GM12878 (cell line): ENCODE results near the gene AGAP3. TPM values are rescaled to one million over a fixed set of nuclear protein-coding genes. Genes with fewer than 3 reads are reported as not detected.

Experiments used
- ATAC-seq: fragments of 200-7000 bp; cut with Tn5 transposase; 3 replicates; pipeline ENCODE4 v1.9.1; 2020; ENCODE audit warnings: mild to moderate bottlenecking, moderate library complexity
- BruUV-seq: library from RNA; stranded (reverse); fragments of 400-500 nt; replicated peaks from 2 replicates; lab custom pipeline; 2021; lab: Mats Ljungman, UMichigan
- CTCF ChIA-PET: fragments of 300-600 bp; sonication (Branson Sonifier 250); formaldehyde crosslinking; extraction: SDS; loops from one replicate; lab custom pipeline; 2021; ENCODE audit warnings: inconsistent platforms; lab: Yijun Ruan, JAX
- POLR2A ChIA-PET: fragments of 350-600 bp; formaldehyde crosslinking; extraction: SDS; loops from one replicate; lab custom pipeline; 2021; ENCODE audit warnings: inconsistent platforms; lab: Charles Lee
- RAD21 ChIA-PET: fragments of 300-600 bp; sonication (Branson Sonifier 250); formaldehyde crosslinking; loops from one replicate; lab custom pipeline; 2023; ENCODE audit warnings: antibody characterized with exemption; ENCODE audit not compliant: unreplicated experiment; lab: Charles Lee
- SMC1A ChIA-PET: fragments of 300-600 bp; sonication (Branson Sonifier 250); formaldehyde crosslinking; loops from one replicate; lab custom pipeline; 2023; ENCODE audit not compliant: unreplicated experiment, uncharacterized antibody; lab: Charles Lee
- DNase-seq: peaks from one replicate; pipeline ENCODE4 v3.0.0-alpha.2; 2011; ENCODE audit warnings: low read depth, low spot score
- FAIRE-seq: peaks from 3 replicates; lab custom pipeline; 2011; peaks lifted over from hg19 to GRCh38; lab: Jason Lieb, UNC
- H2AFZ ChIP-seq: 2 replicates; pipeline ENCODE4 v1.6.0; 2011; ENCODE audit warnings: low read depth, low read length, control low read depth; ENCODE audit not compliant: control insufficient read depth
- H3K27ac ChIP-seq: 2 replicates; pipeline ENCODE4 v1.5.1; 2011; ENCODE audit warnings: control low read depth; ENCODE audit not compliant: control insufficient read depth, insufficient read depth
- H3K27me3 ChIP-seq, 2 experiments: replicated peaks in 1 of 2; 2 replicates each; pipeline versions ENCODE4 v1.6.0 to v1.6.1; 2011; ENCODE audit warnings: low read length in 1 of 2; ENCODE audit not compliant: control insufficient read depth in 2 of 2, insufficient read depth in 2 of 2
- H3K36me3 ChIP-seq, 2 experiments: 2 replicates each; pipeline ENCODE4 v1.5.1; 2011; ENCODE audit warnings: low read length in 1 of 2; ENCODE audit not compliant: control insufficient read depth in 2 of 2, insufficient read depth in 2 of 2
- H3K4me1 ChIP-seq: 2 replicates; pipeline ENCODE4 v1.6.1; 2011; ENCODE audit warnings: mild to moderate bottlenecking, low read length, moderate library complexity, mixed read lengths; ENCODE audit not compliant: control insufficient read depth, insufficient read depth
- H3K4me2 ChIP-seq: 2 replicates; pipeline ENCODE4 v1.6.0; 2011; ENCODE audit warnings: control low read depth; ENCODE audit not compliant: control insufficient read depth, insufficient read depth
- H3K4me3 ChIP-seq: fragments of 200-600 bp; sonication (generic); 2 replicates; pipeline ENCODE4 v1.5.1; 2016
- H3K79me2 ChIP-seq: 2 replicates; pipeline ENCODE4 v1.6.0; 2011; ENCODE audit warnings: low read length; ENCODE audit not compliant: control insufficient read depth, insufficient read depth
- H3K9ac ChIP-seq: 2 replicates; pipeline ENCODE4 v1.8.0; 2011; ENCODE audit warnings: low read length, control low read depth, mixed read lengths; ENCODE audit not compliant: control insufficient read depth, insufficient read depth
- H3K9me3 ChIP-seq: replicated peaks from 3 replicates; pipeline ENCODE4 v1.5.1; 2011; ENCODE audit warnings: mild to moderate bottlenecking, low read length; ENCODE audit not compliant: control insufficient read depth, insufficient read depth
- H4K20me1 ChIP-seq: 2 replicates; pipeline ENCODE4 v1.6.0; 2011; ENCODE audit not compliant: control insufficient read depth, insufficient read depth
- CEBPB ChIP-seq, 2 experiments: fragments of 150-350 bp in 1 of 2; IDR thresholded peaks; 2 replicates each; pipeline ENCODE4 v1.6.1; 2012 to 2014; ENCODE audit warnings: low read depth in 2 of 2, low read length in 2 of 2, borderline replicate concordance in 1 of 2, inconsistent platforms in 1 of 2
- FOXM1 ChIP-seq: IDR thresholded peaks from 2 replicates; pipeline ENCODE4 v1.6.1; 2012; ENCODE audit warnings: low read depth, mild to moderate bottlenecking, inconsistent platforms, low read length, moderate library complexity
- IRF4 ChIP-seq: IDR thresholded peaks from 2 replicates; pipeline ENCODE4 v1.6.1; 2011; ENCODE audit warnings: low read depth, low read length
- MTA2 ChIP-seq: fragments of 450-650 bp; IDR thresholded peaks from 2 replicates; pipeline ENCODE4 v1.6.1; 2016; ENCODE audit warnings: low read depth, mild to moderate bottlenecking, moderate library complexity
- MYC ChIP-seq: IDR thresholded peaks from 2 replicates; pipeline ENCODE4 v1.6.1; 2011; ENCODE audit warnings: mild to moderate bottlenecking, low read length, moderate library complexity, inconsistent platforms; ENCODE audit not compliant: insufficient read depth, insufficient replicate concordance, insufficient read length, severe bottlenecking
- NFYA ChIP-seq: IDR thresholded peaks from 2 replicates; pipeline ENCODE4 v1.6.1; 2011; ENCODE audit warnings: low read depth, mild to moderate bottlenecking, low read length, improper control_type of control experiment, borderline replicate concordance
- RCOR1 ChIP-seq: conservative IDR thresholded peaks from 2 replicates; pipeline ENCODE4 v1.6.1; 2012; ENCODE audit warnings: low read depth, low read length, improper control_type of control experiment
- RELA ChIP-seq: fragments of 450-650 bp; IDR thresholded peaks from 2 replicates; pipeline ENCODE4 v1.8.0; 2014; ENCODE audit warnings: borderline replicate concordance; ENCODE audit not compliant: partially characterized antibody
- SRF ChIP-seq, 2 experiments: IDR thresholded peaks; 2 replicates each; pipeline ENCODE4 v1.6.1; 2011; ENCODE audit warnings: low read depth in 2 of 2, low read length in 2 of 2, mild to moderate bottlenecking in 1 of 2, moderate library complexity in 1 of 2
- ZNF207 ChIP-seq: fragments of 450-650 bp; IDR thresholded peaks from 2 replicates; pipeline ENCODE4 v1.6.1; 2014; ENCODE audit warnings: antibody characterized with exemption, mild to moderate bottlenecking, borderline replicate concordance
- WGBS: methylation state at CpG from one replicate; pipeline ENCODE4 v1.1.6; 2016; ENCODE audit warnings: low lambda C conversion rate; ENCODE audit not compliant: insufficient replicate concordance, insufficient coverage; ENCODE audit errors: missing lambda C conversion rate; 5-methylcytosine and 5-hydroxymethylcytosine counted together
- in situ Hi-C: fragments of 300-500 bp; cut with MboI; formaldehyde crosslinking; loops from 9 replicates; pipeline ENCODE4 v1.14.3; 2018; ENCODE audit warnings: mixed read lengths
- intact Hi-C: fragments of 100-400 bp; cut with micrococcal nuclease; formaldehyde crosslinking; loops from one replicate; pipeline ENCODE4 v1.14.2; 2022; ENCODE audit not compliant: unreplicated experiment
- polyA plus RNA-seq, 11 experiments: library from polyadenylated mRNA; depleted of rRNA in 4 of 11; unstranded in 6 of 11; stranded (reverse) in 5 of 11; fragments of >200 nt; fragmentation: Nextera tagmentation in 4 of 11; fragmentation: Illumina TruSeq in 1 of 11; extraction: Ambion mirVana in 4 of 11; extraction: Trizol in 1 of 11; gene quantifications; 1 replicate in 1 of 11; 2 replicates in 10 of 11; pipeline versions ENCODE4 v1.2.1 to v1.2.3, GENCODE V29; 2011 to 2016; ENCODE audit warnings: inconsistent platforms in 2 of 11, missing spikeins in 2 of 11, low read depth in 1 of 11
- total RNA-seq, 4 experiments: library from RNA; depleted of rRNA in 3 of 4; stranded (reverse); fragments of >200 nt in 3 of 4; fragmentation: Illumina TruSeq in 1 of 4; extraction: Trizol in 1 of 4; gene quantifications; 2 replicates each; pipeline versions ENCODE4 v1.2.1 to v1.2.3, GENCODE V29; 2013 to 2021
- TF ChIP-seq, protein P1 (sequence below): fragments of 450-650 bp; IDR thresholded peaks from 2 replicates; pipeline ENCODE4 v1.6.1; 2018; ENCODE audit warnings: mild to moderate bottlenecking, low read depth, moderate library complexity; ENCODE audit not compliant: partially characterized antibody
- TF ChIP-seq, protein P2 (sequence below): IDR thresholded peaks from 2 replicates; pipeline ENCODE4 v1.6.1; 2012; ENCODE audit warnings: low read length, inconsistent platforms

The AGAP3 gene
- total and polyA plus RNA-seq, 10 of the 15 experiments (the other 5 are each of a cell fraction or from before 2014, with no cell fraction given): 1.8 to 68.1 (median 15.7) TPM

- H2AFZ ChIP-seq: no peak overlapping the region
- no peaks in the 10 kb centered on the region for H3K9me3 ChIP-seq
- ChIA-PET CTCF (no interaction called here), SMC1A (no interaction called here), POLR2A (no interaction called here), RAD21 (no interaction called here)
- H3K4me2 ChIP-seq: no peak overlapping the region
- intact Hi-C loops (no loop called here), in situ Hi-C loops (no loop called here)
- H3K9ac ChIP-seq: no peak overlapping the region
- FAIRE-seq (no peak), ATAC-seq (no peak), DNase-seq (no peak)
- H3K4me1 ChIP-seq: no peaks in the 10 kb centered on the region
- WGBS: 94% methylated on average over 39 of the region's 39 CpGs
- no peaks in the 10 kb centered on the region for H3K79me2 ChIP-seq
- TF ChIP-seq MYC: no peak
- no peaks in the 10 kb centered on the region for H4K20me1 ChIP-seq
- H3K4me3 ChIP-seq: no peak overlapping the region
- H3K27me3 ChIP-seq: no peaks in the 10 kb centered on the region
- no TSS peak for BruUV-seq
- no peak overlapping the region for H3K27ac ChIP-seq
- peaks cover 11 to 33% of the 10 kb centered on the region in 2 experiments; a peak in 3 of 4 replicates for H3K36me3 ChIP-seq
Observed at GRCh38 chr7:151071032-151071866, 15.0 kb upstream of the AGAP3 start.

DNA sequence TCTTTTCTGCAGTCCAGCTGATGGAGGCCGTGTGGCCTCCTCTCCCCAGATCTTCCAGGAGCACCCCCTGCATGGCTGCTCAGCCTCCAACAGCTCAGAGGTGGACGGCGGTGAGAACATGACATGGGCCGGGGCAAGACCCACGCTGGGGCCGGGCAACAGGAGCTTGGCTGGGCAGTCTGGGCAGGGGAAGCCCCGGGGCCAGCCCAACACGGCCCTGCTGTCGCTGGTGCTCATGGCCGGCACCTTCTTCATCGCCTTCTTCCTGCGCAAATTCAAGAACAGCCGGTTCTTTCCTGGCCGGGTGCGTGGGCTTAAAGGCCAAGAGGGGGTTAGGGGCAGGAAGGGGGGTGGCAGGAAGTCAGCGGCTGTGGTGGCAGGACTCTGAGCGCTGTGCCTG, 12.3 kb upstream of the AGAP3 start:
- CTCF ChIA-PET: no interaction called here

More for the DNA sequence above, 12.3 kb upstream of the AGAP3 start:
- ChIA-PET POLR2A (no interaction called here), SMC1A (no interaction called here), RAD21 (no interaction called here)
- FAIRE-seq (no peak), DNase-seq (no peak), ATAC-seq (no peak)
- in situ Hi-C loops (no loop called here), intact Hi-C loops (no loop called here)
- Histone ChIP-seq H3K4me3 (no peak overlapping the region), H4K20me1 (no peaks in the 10 kb centered on the region), H3K9ac (no peak overlapping the region), H3K79me2 (peaks cover 3% of the 10 kb centered on the region; the same call in 1 of the 2 replicates), H2AFZ (no peak overlapping the region), H3K4me1 (no peaks in the 10 kb centered on the region), H3K4me2 (no peak overlapping the region), H3K27ac (no peak overlapping the region), H3K36me3 (peaks cover 2 to 32% of the 10 kb centered on the region in 2 experiments; a peak in 3 of 4 replicates), H3K27me3 (no peaks in the 10 kb centered on the region), H3K9me3 (no peaks in the 10 kb centered on the region)
- 96% methylated on average over 14 of the region's 17 CpGs for WGBS
- BruUV-seq: no TSS peak
- no peak for TF ChIP-seq ZNF207
- TF ChIP-seq, protein P1, sequence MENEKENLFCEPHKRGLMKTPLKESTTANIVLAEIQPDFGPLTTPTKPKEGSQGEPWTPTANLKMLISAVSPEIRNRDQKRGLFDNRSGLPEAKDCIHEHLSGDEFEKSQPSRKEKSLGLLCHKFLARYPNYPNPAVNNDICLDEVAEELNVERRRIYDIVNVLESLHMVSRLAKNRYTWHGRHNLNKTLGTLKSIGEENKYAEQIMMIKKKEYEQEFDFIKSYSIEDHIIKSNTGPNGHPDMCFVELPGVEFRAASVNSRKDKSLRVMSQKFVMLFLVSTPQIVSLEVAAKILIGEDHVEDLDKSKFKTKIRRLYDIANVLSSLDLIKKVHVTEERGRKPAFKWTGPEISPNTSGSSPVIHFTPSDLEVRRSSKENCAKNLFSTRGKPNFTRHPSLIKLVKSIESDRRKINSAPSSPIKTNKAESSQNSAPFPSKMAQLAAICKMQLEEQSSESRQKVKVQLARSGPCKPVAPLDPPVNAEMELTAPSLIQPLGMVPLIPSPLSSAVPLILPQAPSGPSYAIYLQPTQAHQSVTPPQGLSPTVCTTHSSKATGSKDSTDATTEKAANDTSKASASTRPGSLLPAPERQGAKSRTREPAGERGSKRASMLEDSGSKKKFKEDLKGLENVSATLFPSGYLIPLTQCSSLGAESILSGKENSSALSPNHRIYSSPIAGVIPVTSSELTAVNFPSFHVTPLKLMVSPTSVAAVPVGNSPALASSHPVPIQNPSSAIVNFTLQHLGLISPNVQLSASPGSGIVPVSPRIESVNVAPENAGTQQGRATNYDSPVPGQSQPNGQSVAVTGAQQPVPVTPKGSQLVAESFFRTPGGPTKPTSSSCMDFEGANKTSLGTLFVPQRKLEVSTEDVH: no peak
- TF ChIP-seq IRF4: no peak
- no peak for TF ChIP-seq FOXM1
- TF ChIP-seq, protein P2, sequence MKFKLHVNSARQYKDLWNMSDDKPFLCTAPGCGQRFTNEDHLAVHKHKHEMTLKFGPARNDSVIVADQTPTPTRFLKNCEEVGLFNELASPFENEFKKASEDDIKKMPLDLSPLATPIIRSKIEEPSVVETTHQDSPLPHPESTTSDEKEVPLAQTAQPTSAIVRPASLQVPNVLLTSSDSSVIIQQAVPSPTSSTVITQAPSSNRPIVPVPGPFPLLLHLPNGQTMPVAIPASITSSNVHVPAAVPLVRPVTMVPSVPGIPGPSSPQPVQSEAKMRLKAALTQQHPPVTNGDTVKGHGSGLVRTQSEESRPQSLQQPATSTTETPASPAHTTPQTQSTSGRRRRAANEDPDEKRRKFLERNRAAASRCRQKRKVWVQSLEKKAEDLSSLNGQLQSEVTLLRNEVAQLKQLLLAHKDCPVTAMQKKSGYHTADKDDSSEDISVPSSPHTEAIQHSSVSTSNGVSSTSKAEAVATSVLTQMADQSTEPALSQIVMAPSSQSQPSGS: no peak
- TF ChIP-seq RCOR1: no peak
- TF ChIP-seq NFYA: no peak
- no peak for TF ChIP-seq MTA2
- no peak for TF ChIP-seq SRF (IDR thresholded peaks at IDR 0.05; ENCODE audit: low read depth in 2 of 2, low read length in 2 of 2)
- no peak for TF ChIP-seq CEBPB (IDR thresholded peaks at IDR 0.05; ENCODE audit: borderline replicate concordance in 1 of 2, low read depth in 2 of 2, low read length in 2 of 2)
- no peak for TF ChIP-seq RELA
- TF ChIP-seq, all 136 proteins: peak for 0
